Fibroblast of skin of abdomen (primary cell): ENCODE results near the gene ADISSP.

Source experiments
- DNase-seq: peaks from one replicate; pipeline ENCODE4 v3.0.0-alpha.2; 2013

ADISSP gene

DNA sequence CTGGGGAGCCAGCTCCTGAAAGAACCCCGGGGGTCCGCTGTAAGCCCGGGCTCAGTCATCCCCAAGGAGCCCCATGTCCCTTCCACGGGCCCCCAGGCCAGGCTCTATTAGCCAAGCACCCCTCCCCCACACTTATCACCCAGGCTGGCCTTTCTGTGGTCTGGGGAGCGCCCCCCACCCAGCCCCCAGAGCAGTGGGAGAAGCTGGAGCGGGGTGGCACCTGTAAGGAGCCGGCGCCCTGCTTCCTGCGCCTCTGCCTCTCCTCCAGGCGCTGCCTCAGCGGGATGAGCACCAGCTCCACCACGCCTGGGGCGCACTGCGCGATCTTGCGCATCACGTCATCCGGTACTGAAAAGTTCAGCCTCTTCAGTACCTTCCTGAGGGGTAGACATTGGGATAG lies 11.4 kb upstream of the ADISSP start:
- no peak for DNase-seq

DNA sequence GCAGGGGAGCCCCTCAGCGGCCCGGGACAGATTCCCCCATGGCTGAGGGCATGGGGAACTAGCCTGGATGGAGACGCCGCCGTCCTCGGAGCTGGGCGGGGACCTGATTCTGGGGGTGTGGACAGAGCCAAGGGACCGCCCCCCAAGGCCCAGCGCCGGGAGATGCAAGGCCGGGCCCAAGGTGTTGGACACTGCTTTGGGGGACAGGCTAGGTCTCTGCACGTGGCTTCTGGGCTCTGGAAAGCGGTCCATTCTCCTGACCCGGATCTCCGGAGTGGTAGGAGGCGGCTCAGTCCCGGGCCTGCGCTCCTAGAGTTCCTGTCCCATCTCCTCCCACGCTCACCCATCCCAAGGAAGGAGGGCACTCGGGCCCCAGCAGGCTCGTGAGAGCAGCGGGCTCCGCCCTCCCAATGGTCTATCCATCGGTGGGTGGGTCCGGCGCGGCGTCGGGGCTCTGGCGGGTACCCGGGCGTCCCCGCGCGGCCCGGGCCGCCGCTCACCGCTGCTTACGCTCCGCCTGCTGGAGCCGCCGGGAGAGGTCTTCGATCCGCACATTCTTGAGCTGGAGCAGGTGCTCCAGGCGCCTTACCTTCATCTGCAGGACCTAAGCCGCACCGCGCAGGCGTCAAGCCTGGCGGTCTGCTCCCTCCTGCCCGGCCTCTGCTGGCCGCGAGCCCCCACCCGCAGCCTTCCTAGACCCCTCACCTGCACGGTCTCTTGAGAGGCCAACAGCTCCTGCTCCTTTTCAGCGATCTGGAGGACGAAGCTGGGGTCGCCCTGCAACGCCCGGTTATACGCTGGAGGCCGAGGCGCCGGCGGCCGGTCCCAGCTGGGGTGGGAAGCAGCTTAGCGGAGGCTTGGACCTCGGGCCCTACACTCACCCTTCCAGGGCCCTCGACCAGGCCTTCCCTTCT lies 10.4 kb upstream of the ADISSP start:
- peak; percentile 28 for DNase-seq

DNA sequence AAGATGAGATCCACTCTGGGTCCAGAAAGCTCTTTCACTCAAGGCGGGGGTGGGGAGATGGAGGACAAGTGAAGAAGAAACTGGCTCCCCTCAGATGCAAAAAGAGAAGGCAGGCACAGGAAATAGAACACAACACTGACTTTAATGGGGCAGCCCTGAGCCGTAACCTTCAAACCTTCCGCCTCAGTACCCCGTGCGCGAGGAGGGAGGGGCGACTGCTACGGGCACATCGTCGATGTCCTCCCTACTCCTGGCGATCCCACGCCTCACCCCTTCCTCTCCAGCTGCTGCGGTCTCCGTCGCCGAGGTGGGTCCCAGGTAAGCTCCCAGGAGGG lies 9.8 kb upstream of the ADISSP start:
- DNase-seq, result no peak

DNA sequence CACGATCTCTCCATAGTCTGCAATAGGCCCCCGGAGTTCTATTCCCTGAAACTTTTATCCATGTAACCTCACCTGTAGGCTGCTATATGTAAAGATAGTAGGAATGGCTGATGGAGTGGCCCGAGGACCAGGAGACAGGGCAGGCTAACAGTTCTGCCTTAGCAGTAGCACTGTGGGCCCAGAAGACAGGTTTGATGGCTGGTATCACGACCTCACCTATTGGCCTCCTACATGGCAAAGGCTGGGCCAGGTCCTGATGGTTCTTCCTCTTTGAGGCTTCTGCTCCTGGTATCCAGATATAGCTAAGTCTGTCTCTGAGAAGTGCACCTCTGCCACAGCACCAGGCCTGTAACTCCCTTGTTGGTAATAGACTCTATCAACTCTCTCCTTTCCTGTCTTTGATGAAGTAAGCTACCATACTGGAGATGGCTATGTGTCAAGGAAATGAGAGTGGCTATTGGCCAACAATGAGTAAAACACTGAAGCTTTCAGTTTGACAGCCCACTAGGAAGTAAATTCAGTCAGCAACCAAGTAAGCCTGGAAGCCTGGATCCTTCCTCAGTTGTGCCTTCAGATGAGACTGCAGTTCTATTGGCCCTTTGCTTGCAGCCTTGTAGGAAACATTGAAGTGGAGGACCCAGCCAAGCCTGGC lies 8.0 kb upstream of the ADISSP start:
- no peak for DNase-seq

DNA sequence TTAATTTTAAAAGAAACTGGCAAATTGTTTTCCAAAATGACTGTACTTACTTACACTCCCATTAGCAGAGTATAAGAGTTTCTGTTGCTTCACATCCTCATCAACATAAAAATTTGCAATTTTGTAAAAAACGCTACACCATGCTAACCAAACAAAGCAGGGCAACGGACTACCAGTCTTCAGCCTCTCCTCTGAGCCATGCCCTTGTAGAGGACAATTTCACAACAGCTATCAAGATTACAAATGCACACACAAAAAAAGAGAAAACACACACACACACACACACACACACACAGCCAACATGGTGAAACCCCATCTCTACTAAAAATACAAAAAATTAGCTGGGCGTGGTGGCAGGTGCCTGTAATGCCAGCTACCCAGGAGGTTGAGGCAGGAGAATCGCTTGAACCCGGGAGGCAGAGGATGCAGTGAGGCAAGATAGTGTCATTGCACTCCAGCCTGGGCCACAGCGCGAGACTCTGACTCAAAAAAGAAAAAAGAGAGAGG lies 4.1 kb upstream of the ADISSP start:
- DNase-seq, result no peak

DNA sequence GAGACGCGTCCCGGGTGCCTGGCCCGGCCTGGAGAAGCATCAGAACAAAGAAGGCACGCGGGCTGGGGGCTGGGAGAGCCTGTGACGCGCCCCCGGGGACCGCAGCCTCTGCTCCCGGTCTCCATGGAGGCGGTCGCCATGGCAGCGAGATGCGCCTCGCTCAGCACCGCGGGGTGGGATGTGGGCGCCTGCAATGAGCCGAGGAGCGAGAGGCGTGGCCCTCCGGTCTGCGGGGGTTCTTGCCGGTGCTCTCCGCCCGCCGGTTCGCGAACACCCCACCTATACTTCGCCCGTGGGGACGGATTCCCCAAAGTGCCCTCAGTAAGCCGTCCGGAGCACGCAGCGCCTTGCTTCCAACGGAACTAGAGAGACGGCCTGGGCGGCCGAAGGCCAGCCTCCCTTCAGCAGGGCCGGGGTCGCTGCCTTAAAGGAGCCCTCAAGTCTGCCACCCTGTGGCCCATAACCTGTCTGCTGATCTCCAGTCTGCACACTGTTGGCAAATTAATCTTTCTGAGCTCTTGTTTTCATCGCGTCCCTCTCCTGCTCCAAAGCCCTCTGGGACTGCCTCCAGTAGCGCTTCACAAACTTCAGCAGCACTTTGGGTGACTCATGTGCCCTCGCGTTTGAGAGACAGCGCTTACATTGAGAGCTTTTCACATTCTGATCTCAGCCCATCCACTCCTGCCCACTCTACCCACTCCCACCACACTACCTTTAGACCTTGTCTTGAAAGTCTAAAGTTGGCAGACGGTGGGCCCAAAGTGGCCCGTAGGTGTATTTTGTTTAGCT lies 983 bp upstream of the ADISSP start:
- DNase-seq, result peak; percentile 87

DNA sequence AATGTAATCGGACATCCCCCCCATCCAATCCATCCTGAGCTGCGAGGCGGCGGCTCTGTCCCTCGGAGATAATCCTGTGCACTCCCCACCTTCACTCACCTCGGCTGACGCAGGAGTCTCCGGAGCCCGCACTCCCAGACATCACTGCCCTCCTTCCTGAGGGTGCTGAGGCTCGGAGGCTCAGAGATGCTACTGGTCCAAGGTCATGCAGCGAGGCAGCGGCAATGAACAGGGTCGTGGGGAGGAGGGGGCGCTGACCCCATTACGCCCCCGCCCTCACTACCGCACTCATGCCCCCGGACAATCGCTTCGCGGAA lies 485 bp downstream of the ADISSP start:
- no peak for DNase-seq

DNA sequence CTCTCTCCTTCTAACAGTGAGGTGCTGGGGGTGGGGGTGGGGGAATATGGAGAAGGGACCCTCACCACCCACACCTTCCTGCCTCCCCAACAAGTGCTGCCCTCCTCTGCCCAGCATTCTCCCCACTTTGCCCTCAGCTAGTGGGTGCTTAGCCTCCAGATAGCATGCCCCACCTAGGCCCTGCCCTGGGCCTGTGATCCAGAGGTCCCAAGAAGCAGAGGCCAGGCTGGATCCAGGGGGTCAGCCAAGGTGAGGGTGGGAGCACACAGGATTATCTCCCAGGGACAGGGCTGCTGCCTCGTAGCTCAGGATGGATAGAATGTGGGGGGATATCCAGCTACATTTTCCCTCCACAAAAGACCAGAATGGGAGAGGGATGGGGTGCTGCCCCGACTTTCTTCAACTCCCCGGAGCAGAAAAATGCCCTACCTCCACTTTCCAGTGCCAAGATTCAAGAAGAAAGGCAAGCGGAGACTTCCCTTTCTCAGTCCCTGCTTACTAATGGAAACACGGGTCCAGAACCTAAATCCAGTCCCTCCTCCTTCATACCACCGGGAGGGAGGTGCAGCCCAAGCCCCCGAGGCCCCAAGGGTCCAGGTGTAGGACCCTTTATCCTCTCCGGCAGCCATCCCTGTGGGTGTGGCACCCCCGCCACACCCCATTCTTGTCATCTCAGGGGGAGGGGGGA lies 987 bp downstream of the ADISSP start:
- no peak for DNase-seq

DNA sequence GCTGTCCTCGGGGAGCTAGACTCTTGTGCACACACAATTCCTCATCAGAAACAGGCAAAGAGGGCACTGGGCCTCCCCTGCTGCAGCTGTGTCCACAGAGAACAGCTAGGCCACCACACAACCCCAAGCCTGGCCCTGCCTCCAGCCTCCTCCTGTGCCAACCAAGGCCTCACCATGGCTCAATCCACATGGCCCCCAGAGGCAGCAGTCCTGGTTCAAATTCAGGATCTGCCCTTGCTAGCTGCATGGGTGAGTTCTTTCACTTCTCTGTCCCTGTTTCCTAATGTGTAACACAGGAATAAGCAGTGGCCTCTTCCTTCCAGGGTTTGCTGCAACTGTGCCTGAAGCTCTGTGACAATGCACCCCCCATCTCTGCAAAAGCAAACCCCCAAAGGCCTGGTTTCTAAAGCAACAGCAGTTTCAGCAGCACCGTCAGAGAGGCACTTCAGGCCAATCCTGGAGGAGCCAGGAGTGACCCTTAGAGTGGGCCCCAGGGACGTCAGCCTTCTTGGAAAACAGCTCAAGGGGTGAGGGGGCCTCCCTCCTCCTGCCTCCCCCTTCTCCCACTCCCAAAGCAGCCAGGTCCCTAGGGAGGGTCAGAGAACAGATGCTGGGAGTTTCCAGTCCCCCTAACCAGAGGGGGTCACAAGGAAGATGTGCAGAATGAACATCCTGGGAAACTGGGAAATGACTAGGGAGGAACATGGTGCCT lies 2.2 kb downstream of the ADISSP start:
- DNase-seq, result no peak

DNA sequence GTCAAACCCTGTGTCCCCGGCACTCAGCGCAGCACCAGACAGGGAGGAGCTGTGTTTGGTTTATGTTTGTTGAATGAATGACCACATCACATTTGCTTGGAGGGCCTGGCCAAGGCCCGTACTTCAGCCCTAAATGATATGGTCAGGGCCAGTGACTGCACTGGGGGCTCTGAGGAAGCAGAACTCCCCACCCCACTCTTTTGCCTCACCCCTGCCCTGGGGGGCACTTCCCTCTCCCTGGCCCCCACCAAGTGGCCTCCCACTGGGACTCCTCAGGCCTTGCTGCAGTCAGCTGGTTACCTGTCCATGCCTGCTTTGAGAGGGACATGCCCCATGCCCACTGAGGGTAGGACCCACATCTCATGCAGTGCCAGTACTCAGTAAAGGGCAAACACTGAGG lies 2.9 kb downstream of the ADISSP start:
- no peak for DNase-seq

DNA sequence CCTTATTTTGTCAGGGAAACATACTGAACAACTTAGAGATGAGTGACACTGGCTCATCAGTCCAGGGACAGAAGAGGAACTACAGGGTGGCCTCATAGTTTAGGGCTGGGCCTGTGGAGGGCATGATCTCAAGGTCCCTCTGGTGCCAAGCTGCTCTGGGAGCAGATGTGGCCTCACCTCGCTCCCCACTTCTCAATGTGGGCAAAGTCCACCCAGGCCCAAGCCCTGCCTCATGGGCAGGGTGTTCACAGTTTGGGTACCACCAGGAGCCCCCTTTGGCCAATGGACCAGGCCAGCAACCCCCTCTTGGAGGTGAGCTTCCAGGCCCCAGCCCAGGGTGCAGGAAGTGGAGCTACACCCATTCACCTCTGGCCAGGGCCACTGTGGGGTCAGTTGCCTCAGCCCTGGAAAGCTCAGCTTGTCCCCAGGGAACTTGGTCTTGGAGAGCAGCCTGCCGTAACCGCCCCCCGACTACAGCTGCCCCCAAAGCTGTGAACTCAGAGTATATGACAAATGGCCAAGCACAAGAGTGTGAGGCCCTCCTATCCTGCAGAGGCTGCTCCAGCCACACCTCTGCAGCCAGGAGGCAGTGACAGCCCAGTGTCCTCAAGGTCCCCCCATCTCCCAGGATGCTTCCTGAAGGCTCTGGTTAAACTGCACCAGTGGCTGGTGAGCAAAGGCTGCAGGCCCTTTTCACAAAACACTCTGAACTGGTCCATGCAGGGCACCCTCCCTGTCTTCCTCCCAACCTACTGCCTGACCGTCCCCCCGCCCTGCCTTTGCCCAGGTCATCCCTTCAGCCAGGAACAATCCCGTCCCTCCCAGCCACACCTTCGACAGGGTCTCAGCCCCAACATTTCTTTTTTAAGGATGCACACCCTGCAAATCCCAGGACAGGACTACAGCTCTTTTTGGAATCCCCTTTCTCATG lies 3.6 kb downstream of the ADISSP start:
- DNase-seq, result no peak

DNA sequence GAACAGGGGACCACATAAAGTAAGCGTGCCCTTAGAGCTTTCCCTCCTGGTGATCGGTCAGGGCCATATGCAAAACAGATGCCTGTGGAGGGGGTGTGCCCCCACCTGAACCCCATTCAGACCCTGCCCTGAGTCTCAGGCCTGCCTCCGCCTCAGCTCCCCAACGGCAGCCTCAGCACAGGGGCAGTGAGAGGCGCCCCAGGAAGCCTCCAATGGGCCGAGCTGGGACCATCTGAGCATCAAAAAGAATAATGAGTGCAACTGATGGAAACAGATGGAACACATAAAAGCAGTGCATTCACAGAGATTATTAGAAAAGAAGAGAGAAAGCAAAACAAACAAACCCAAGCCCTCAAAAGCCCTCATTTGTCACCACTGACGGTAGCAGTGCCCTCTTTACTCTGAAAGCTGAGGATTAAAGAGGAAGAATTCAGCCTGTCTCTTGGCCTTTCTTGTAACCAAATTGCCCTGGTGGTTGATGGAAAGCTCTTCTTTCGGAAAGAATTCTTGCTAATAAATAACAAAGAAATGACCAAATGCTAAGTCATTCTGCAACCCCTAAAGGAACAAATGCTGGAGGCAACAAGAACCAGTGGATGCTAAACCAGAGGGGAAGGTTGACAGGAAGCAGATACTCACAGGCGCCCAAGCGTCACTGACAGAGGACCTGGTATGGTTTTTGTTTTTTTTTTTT lies 6.8 kb downstream of the ADISSP start:
- DNase-seq, result no peak

DNA sequence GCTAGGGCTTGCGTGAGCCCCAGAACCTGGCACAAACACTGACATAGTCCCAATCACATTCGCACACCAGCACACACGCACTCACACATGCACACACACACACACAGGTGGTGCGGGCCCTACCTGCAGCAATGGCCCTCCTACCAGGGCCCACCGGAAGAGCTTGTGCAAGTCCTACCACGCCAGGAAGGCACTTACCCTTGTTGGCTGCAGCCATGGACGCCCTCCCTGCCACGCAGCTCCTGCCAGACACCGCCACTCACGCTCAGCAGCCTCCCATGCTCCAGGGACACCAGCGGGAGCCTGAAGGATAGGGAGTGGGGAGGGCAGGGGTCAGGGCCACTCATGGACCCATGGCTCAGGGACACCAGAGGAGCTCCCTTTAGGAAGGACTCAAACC lies 7.7 kb downstream of the ADISSP start:
- no peak for DNase-seq

DNA sequence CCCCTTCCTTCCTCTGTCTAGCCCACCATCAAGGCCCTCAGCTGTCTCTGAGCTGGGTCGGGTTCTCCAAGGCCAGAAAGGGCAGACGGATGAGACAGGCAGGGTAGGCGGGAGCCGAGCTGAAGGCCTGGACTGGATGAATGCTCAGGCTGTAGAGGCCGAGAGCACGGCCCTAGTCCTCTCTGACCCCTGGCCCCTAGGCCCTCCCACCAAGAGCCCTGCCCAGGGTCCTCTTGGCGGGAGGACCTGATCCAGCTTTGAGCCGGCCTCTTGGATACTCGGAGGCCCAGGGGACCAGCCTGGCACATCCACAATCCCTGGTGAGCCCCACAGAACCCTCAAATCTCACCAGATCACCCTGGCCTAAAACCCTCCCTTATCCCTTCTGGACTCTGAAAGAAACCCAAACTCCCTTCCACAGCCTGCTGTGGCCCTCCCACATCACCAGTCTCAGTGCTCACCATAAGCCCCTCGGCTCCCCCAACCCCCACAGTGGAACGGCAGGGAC lies 8.2 kb downstream of the ADISSP start:
- no peak for DNase-seq

DNA sequence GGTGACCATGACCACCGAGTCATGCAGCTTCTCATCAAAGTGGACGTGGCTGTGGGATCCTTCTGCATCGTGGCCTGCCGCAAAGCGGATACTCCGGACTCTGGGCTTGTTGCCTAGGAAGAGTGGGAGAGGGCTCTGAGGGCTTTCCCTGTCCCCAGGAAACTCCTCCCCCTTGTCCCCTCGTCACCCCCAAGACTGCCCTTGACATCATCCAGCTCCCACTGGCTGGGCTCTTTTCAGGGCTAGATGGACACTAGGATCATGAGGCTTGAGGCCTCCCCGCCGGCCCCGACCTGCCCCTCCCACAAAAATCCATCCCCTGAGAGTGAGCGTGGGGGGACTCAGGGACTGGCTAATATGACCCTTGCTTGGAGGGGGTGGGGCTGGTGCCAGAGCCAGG lies 9.0 kb downstream of the ADISSP start:
- no peak for DNase-seq

DNA sequence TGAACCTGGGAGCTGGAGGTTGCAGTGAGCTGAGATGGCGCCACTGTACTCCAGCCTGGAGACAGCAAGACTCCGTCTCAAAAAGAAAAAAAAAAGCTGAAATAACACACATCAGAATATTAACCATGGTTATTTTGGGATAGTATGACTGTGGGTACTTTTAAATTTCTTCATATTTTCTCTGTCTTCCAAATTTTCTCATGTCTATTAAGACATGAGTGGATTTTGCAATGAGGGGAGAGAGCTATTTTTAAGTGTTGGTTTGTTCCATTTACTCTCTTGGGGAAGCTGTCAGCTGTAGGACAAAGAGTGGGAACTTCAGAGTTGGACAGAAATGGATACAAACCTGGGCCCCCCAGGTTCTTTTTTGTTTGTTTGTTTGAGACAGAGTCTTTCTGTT lies 10.3 kb downstream of the ADISSP start:
- no peak for DNase-seq

DNA sequence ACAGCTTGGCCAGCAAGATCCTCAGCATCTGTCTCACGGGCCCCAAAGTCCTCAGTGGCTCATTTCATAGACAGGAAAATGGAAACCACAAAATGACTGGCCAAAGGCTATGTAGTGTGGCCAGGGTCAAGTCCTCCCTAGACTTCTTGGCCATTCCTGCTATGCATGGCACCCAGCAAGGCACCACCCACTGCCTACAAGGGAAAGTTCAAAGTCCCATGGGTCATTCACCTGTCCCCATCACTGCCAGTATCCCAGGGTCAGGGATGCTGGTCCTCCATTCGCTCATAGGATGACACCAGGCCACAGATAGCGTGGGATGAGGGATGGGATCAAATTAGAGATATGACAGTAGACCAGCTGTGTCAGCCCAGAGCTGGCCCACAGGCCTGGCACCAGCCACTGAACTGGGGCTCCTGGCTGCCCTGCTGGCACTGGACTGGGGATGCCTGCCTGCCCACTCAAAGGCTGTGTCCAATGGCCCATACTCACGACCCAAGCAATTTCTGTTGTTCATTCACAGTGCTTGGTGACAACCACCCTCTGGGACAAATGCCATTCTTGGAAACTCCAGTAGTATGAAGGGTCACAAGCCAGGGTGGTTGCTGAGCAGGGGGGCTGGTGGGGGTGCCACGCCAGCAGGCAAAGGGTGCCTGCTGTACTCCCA lies 11.6 kb downstream of the ADISSP start:
- DNase-seq, result no peak

DNA sequence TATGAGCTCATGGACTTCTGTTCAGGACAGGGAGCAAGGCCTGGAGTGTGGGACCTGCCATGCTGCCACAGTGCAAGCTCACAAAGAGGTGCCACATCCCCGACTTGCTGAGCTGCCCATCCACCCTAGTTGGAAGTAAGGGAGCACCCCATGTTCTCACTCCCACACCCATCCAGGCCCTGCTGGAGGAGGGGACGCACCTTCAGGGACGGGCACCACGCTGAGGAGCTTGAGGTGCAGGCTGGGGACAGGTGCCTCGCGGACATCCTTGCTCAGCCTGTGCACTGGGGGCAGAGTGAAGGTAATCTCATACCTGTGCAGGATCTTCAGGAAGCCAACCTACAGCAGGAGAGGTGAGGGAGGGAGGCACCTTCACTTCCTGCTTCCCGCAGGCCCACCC lies 12.3 kb downstream of the ADISSP start:
- no peak for DNase-seq

DNA sequence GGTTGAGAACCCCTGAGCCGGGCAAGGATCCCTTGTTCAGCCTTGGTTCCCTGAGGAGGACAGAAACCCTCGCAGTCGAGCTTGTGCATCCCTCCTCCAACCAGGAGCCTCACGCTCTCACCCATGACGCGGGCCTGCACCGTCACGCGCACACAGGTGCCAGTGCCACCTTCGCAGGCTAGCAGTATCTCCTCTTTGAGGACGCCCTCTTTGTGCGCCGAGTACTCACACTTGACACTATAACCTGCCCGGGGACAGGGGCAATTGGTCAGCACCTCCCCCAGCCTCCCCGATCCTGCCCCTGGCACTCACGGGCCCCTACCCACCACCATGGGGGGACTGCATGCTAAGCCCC lies 13.3 kb downstream of the ADISSP start:
- no peak for DNase-seq
